GM21737 (cell line): ENCODE measurements around the gene SEMA3A.
A peak's percentile ranks its signal among the peaks of the same experiment; 100 is the strongest.

Source experiments
- ATAC-seq: cut with Tn5 transposase; IDR thresholded peaks from one replicate; pipeline ENCODE4 v1.9.1; 2021; ENCODE audit warnings: mild to moderate bottlenecking, moderate library complexity; ENCODE audit not compliant: unreplicated experiment

The SEMA3A gene

DNA sequence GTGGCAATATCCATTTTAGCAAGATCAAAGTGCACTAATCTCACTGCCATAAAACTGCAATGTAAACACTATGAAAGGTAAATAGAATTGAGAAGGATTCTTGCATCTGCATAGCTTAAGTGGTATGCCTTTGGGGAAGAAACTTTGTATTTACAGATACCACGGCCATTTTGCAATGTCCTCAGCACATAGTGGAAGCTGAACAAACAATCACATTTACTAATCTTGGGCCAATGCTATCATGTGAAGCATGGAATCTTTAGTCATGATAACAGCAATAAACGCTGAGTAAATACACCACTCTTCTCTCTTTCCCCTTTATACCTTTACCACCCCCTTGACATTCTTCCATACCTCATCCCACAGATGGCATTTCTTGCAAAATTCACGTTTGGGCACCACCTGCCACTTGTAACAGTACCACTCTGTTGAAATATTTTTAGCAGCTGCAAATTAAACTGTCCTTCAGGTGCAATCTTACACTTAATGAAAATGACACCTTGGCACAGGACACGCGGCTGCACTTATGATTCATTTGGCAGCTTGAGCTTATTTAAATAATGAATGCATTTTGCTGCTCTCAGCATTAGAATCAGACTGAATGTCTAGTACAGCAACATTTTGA is 171.8 kb downstream of the SEMA3A start:
- no peak for ATAC-seq

DNA sequence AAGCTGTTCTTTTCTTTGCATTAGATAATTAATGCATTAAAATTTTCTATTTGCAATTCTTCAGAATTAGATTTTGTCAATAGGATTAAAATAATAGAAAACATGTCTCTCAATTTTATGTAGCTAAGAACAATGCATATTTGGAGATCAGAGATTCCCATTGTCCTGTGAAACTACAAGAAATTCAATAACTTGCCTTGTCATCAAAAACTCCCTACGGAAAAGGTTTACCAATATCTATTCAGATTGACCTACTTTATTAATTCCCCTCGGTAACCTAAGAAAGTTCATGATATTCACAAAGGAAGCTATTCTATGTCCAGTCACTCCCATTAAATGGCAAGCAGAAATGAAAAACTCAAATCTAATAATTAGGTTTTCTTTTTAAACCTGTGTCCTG is 172.6 kb downstream of the SEMA3A start:
- no peak for ATAC-seq

GRCh38 chr7:84021292-84021908 is 173.2 kb downstream of the SEMA3A start:
- no peak for ATAC-seq

GRCh38 chr7:84017651-84018050 is 176.9 kb downstream of the SEMA3A start:
- ATAC-seq: no peak

- ATAC-seq: no peak
Measured at GRCh38 chr7:84013616-84014240, 180.9 kb downstream of the SEMA3A start.

- no peak for ATAC-seq
Measured at GRCh38 chr7:84009782-84010181, 184.8 kb downstream of the SEMA3A start.

DNA sequence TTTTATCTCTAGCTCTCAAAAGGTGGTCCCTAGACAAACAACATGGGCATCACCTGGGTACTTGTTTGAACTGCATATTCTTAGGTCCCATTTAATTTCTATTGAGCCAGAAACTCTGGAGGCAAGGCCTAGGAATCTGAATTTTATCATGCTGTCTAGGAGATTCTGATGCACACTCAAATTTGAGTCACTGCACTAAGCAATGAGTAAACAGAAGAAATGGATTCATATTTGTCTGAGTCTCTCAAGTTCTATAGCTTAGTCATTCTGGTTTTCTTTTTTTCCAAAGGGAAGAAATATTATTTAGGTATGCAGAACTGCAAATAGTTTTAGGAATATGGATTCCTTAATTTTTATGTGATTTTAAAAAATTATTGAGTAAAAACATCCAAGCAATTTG is 185.5 kb downstream of the SEMA3A start:
- ATAC-seq: no peak

DNA sequence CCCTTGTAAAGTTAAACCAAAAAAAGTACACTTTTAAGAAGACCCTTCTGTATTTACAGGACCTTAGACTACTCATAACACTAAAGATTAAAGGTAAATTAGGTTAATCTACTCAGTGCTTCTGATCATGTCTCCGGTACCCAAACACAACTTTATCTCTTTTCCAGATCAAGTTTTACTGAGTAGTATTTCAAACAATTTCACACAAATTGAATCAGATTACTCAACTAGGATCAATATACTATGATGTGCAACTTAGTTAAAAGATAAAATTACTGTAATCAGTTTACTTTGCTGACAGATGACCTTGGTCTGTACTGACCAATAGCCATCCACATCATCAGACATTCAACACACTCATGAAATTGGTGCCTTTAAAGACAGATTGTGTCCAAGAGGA is 191.4 kb downstream of the SEMA3A start:
- ATAC-seq: no peak

- ATAC-seq: no peak
Measured at GRCh38 chr7:84002348-84002747, 192.2 kb downstream of the SEMA3A start.

DNA sequence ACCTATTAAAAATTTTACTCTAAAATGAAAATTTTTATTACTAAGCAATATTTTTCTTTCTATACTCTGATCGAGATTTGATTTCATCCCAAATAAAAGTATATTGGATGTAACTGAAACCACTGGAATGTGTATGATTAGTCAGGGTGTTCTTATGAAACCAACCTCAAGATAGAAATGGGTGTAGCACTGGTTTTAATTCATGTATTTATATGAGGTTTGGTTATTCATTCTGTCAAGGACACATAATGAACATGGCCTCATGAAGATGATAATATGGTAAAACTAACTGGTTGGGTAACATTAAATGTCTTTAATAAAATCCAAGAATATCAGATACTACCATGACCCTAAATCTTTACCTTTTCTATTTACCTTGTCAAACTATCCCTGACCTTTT is 197.7 kb downstream of the SEMA3A start:
- no peak for ATAC-seq

DNA sequence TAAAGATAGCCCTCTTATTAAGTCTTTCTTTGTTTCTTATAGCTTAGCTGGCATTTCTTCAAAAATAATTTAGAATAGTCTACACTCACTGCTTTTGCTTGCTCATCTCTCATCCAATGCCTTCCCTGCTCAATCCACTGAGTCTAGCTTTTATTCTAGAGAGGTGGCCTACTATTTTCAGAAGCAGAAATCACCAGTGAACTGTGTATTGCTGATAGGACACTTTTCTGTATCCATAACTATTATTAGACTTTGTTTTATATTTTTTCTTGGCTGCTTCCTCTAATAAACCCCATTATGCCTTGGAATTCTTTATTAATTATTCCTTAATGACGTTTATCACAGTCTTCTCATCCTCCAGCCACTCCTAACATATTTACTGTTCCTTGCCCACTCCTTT is 206.8 kb downstream of the SEMA3A start:
- no peak for ATAC-seq

DNA sequence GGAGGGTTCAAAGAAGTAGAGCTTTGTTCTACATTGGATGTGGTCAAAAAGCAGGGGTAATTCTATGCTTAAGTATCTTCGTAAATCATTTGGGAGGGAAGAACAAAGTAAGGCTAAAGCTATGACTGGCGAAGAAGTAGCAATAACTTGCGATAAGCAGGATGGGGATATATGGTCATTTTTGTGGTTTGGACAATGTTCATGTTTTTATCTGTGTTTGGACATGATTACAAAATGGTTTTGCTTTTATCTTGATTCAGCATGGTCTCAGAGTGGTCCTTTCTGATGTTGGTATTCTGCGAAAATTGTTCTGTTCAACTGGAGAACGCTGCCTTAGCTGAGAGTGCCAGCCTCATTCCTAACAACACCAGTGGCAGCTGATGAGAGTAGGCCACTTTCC is 208.8 kb downstream of the SEMA3A start:
- ATAC-seq: no peak

- ATAC-seq: no peak
Measured at GRCh38 chr7:83984591-83984990, 210.0 kb downstream of the SEMA3A start.

DNA sequence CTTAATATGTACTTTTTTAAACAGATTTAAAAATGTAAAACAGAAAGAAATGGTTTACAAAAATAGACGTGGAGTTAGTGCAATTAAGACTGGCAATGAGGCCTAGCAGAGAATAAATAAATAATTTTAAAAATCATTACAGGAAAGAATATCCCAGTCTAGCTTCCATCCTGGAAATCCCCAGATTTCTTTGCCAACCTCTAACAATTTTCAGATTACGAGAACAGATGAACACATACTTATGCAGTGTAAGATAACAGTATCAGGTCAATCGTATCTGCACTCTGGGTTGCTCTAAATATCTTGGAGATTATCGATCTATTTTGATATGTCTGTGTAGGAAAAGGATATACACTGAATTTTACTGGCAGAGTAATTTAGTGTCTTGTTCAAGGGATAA is 210.5 kb downstream of the SEMA3A start:
- no peak for ATAC-seq

GRCh38 chr7:83983606-83984005 is 211.0 kb downstream of the SEMA3A start:
- ATAC-seq: no peak

DNA sequence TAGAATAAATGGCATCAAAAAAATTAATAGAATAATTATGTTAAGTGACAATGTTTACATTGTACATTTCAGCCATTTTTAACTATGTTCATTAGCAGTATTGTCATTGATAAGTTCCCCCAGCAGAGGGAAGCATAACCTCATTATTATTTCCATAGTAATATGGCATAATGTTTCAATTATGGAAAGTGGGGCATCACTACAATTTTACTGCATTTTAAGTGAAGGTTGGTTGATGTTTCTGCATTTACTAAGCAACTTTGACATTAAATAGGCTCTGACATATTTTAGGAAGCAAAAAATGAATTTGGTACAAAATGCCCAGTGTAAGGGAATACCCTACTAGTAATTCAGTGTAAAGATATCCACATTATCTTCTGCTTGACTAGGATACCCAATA is 218.3 kb downstream of the SEMA3A start:
- ATAC-seq: peak; percentile 69

- no peak for ATAC-seq
Measured at GRCh38 chr7:83970081-83970480, 224.5 kb downstream of the SEMA3A start.

DNA sequence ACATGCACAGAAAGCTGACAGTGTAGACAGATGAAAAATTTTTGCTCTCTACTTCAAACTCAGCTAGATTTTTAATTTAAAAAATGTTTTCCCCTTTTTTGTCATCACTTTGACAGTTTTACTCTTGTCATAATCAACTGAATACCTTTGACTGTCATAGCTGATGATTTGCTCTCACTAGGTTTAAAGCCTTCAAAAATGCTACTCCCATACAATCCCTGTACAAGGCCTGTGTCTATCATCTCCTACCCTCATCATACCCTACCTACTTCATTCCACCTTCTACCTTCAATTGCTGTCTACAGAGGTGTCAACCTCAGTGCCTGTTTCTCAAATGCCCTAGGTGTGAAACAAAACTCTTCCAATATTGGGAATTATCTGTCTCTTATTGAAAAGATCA is 230.3 kb downstream of the SEMA3A start:
- ATAC-seq: no peak

GRCh38 chr7:83957333-83957732 is 237.3 kb downstream of the SEMA3A start:
- no peak for ATAC-seq

DNA sequence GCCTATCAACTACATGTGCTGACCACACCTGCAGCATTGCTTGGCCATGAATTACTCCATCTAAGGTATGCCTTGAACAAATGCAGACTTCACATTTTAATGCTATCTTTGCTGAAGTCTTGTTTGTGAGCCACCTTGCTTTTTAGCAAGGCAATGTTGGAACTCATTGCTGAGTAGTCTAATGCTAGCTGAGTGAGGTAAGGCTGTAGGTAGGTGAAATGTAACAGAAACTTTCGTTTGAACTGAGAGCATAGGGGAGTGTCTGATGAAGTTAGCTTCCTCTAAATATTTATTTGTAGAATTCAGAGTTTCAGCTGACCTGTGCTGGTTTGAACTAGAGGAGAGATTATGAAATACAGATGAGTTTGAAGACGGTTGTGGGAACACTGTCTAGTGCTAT is 238.5 kb downstream of the SEMA3A start:
- no peak for ATAC-seq

DNA sequence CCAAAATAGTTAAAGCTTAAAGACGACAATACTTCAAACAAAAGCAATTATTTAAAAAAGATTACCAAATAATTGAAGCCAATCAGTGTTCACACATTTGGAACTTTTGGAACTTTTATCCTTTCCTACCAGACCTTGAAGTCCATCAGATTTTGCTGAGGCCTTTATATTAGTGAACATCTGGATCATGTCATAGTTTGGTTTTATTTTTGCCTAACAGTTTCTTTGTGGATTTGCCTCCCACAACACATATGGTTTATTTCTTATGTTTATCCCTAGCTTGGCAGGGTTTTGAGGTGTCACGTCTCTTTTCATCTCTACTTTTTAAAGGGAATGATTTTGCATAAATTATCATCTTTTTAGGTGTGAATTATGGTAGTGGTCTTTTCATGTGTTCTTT is 242.4 kb downstream of the SEMA3A start:
- ATAC-seq: no peak

DNA sequence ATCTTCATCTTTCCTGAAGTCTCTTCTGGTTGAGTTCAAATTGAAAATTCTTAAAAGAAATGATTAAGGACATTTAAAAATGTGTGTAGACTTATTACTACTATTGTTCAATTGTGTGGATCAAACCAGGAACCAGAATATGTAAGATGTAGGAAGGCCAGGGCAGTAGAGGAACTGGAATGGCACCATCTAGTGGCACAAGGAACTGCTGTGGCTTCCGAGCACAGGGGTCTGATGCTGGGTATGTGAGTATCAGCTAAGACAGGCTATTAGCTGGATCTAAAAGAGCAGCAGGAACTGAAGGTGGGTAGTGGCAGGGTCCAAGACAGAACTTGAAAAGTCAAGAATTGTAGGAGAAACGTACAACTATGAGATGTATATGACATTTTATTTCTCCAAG is 247.3 kb downstream of the SEMA3A start:
- ATAC-seq: no peak

GRCh38 chr7:83946801-83947200 is 247.8 kb downstream of the SEMA3A start:
- ATAC-seq: no peak
